Testis (tissue), 2 donors: ENCODE measurements around the gene AGAP1.

Experiments
- CTCF ChIP-seq, 3 experiments: fragments of 450-650 bp in 2 of 3; fragments of 200-600 bp in 1 of 3; sonication (generic) in 1 of 3; IDR thresholded peaks; one replicate each; pipeline ENCODE4 v1.5.1; 2016 to 2019; ENCODE audit warnings: antibody characterized with exemption in 3 of 3, mild to moderate bottlenecking in 2 of 3, moderate library complexity in 1 of 3
- POLR2A ChIP-seq: fragments of 450-650 bp; IDR thresholded peaks from one replicate; pipeline ENCODE4 v1.6.1; 2017; ENCODE audit warnings: antibody characterized with exemption, mild to moderate bottlenecking, moderate library complexity

GRCh38 chr2:235744161-235744560 lies 250.3 kb downstream of the AGAP1 start:
- TF ChIP-seq CTCF (IDR thresholded peaks at IDR 0.05) (no peak), POLR2A (no peak)
